ENCODE measurements around the gene SLC25A39. TPM values are rescaled to one million over a fixed set of nuclear protein-coding genes. Genes with fewer than 3 reads are reported as not detected.
A peak's percentile ranks its signal among the peaks of the same experiment; 100 is the strongest.

Gene SLC25A39
- total and polyA plus RNA-seq, 2 donors (not counting 3 experiments of a cell fraction or from before 2014, with no cell fraction given): 88.5 to 151 TPM

DNA sequence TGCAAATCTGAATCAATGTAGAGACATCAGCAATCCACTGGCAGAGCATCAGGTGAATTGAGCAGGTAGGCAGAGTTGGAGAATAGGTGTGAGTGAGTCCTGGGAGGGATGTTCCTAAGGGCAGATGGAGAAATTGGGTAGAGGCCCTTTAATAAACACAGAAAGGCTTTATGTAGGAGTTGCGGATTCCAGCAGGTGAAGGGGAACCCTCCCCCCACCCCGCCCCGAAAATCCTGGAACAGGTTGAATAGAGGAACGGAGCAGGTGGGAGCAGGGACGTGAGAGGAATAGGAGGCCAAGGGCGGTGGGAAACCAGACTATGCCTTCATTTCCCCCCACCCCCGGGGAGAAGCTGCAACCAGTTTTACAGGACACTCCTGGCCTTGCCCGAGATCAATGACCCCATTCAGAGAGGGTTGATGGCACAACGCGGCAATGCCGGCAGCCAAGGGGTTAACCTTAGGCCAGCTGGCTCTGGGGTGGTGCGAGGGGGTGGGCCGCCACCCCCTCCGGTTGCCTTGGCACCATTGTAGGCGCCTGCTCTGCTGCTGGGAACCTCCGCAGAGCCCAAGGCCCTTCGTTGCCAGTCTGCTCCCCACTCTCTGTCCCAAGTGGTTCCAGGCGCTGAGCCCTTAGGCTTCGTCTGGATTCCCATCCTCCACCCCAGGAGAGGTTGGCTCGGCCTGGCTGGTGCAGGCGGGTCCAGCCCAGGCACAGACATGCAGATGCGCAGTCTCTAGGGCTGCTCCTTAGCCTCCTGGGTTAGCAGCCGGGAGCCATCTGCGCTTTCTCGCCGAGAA is 17.0 kb downstream of the SLC25A39 start:
- intact Hi-C loops (cut with micrococcal nuclease): loop anchor here (5.0 kb wide), 1 partner anchor 85 kb away; no protein-coding TSS in a partner anchor
- Histone ChIP-seq H3K4me1 (ENCODE audit: control insufficient read depth, extremely low read depth, insufficient read depth, low read length) (no peaks in the 10 kb centered on the region), H3K4me3 (replicated peaks in 1 of 3; ENCODE audit: insufficient read depth in 1 of 3, low read depth in 1 of 3, low read length in 3 of 3) (no peak overlapping the region), H3K36me3 (ENCODE audit: control insufficient read depth in 2 of 2, extremely low read depth in 1 of 2, insufficient read depth in 2 of 2, low read length in 2 of 2) (no peaks in the 10 kb centered on the region), H2AFZ (ENCODE audit: low read depth, low read length) (no peak overlapping the region), H3K79me2 (ENCODE audit: control insufficient read depth, insufficient read depth, low read length) (no peaks in the 10 kb centered on the region), H3K9me3 (replicated peaks; ENCODE audit: control insufficient read depth, insufficient read depth, low read length) (no peaks in the 10 kb centered on the region), H3K27ac (ENCODE audit: insufficient read depth, low read depth, low read length) (no peak overlapping the region), H3K9ac (replicated peaks; ENCODE audit: extremely low read depth, insufficient read depth, low read length) (no peak overlapping the region), H3K27me3 (ENCODE audit: control insufficient read depth in 2 of 2, insufficient read depth in 2 of 2, low read length in 2 of 2) (peaks cover 16 to 17% of the 10 kb centered on the region in 2 experiments), H3K9me1 (replicated peaks; ENCODE audit: control insufficient read depth, extremely low read depth, insufficient read depth, low read length) (no peaks in the 10 kb centered on the region), H3K4me2 (ENCODE audit: insufficient read depth, low read length) (no peak overlapping the region), H4K20me1 (replicated peaks; ENCODE audit: control insufficient read depth, extremely low read depth, insufficient read depth, low read length) (no peaks in the 10 kb centered on the region)
- dilution Hi-C loops (cut with MboI; ENCODE audit: extremely low pct_ligation_motif_present, low sequenced_read_pairs): no loop called here
- POLR2A ChIA-PET: interaction anchor here (0.7 kb wide), 1 partner anchor 17 kb away, joined by 6 read pairs; no protein-coding TSS in a partner anchor
- DNase-seq (ENCODE audit: low read depth, low spot score): no peak
- CTCF ChIA-PET: interaction anchor here (0.6 to 1.2 kb wide), 13 partner anchors 8 to 104 kb away, joined by 3 to 8 read pairs (median 3); partner anchors contain the start of gene UBTF
- BruUV-seq (replicated peaks): no TSS peak
- TF ChIP-seq MYC (IDR thresholded peaks at IDR 0.05; ENCODE audit: low read depth, low read length) (no peak), EZH2 (IDR thresholded peaks at IDR 0.05; ENCODE audit: borderline replicate concordance, low read depth, low read length, severe bottlenecking) (peak; percentile 67)
- FAIRE-seq: no peak

DNA sequence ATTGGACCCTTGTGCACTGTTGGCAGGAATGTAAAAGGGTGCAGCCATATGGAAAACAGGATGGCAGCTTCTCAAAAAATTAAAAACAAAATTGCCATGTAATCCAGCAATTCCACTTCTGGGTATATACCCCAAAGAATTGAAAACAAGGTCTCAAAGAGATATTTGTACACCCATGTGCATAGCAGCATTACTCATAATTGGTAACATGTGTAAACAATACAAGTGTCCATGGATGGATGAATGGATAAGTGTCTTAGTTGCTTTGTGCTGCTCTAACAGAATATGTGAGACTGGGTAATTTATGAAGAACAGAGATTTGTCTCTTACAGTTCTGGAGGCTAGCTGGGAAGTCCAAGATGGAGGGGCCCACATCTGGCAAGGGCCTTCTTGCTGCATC is 20.0 kb downstream of the SLC25A39 start:
- no peak for DNase-seq (ENCODE audit: low read depth, low spot score)
- no peaks in the 10 kb centered on the region for H3K9me1 ChIP-seq (replicated peaks; ENCODE audit: control insufficient read depth, extremely low read depth, insufficient read depth, low read length)
- BruUV-seq (replicated peaks): no TSS peak
- H3K36me3 ChIP-seq (ENCODE audit: control insufficient read depth in 2 of 2, extremely low read depth in 1 of 2, insufficient read depth in 2 of 2, low read length in 2 of 2): no peaks in the 10 kb centered on the region
- no peaks in the 10 kb centered on the region for H3K9me3 ChIP-seq (replicated peaks; ENCODE audit: control insufficient read depth, insufficient read depth, low read length)
- ChIA-PET CTCF (no interaction called here), POLR2A (no interaction called here)
- intact Hi-C loops (cut with micrococcal nuclease): loop anchor here (5.0 kb wide), 1 partner anchor 82 kb away; no protein-coding TSS in a partner anchor
- dilution Hi-C loops (cut with MboI; ENCODE audit: extremely low pct_ligation_motif_present, low sequenced_read_pairs): no loop called here
- no peaks in the 10 kb centered on the region for H3K4me1 ChIP-seq (ENCODE audit: control insufficient read depth, extremely low read depth, insufficient read depth, low read length)
- no peaks in the 10 kb centered on the region for H3K79me2 ChIP-seq (ENCODE audit: control insufficient read depth, insufficient read depth, low read length)
- no peak overlapping the region for H3K9ac ChIP-seq (replicated peaks; ENCODE audit: extremely low read depth, insufficient read depth, low read length)
- H3K4me3 ChIP-seq (replicated peaks in 1 of 3; ENCODE audit: insufficient read depth in 1 of 3, low read depth in 1 of 3, low read length in 3 of 3): no peak overlapping the region
- no peak for FAIRE-seq
- no peaks in the 10 kb centered on the region for H4K20me1 ChIP-seq (replicated peaks; ENCODE audit: control insufficient read depth, extremely low read depth, insufficient read depth, low read length)
- no peak for TF ChIP-seq GATA2 (IDR thresholded peaks at IDR 0.05; ENCODE audit: insufficient read depth, insufficient read length, low read depth, low read length)
- TF ChIP-seq EZH2 (IDR thresholded peaks at IDR 0.05; ENCODE audit: borderline replicate concordance, low read depth, low read length, severe bottlenecking): no peak
- no peak for TF ChIP-seq POLR2A (IDR thresholded peaks at IDR 0.05; ENCODE audit: low read depth, low read length)
- TF ChIP-seq, protein P1, sequence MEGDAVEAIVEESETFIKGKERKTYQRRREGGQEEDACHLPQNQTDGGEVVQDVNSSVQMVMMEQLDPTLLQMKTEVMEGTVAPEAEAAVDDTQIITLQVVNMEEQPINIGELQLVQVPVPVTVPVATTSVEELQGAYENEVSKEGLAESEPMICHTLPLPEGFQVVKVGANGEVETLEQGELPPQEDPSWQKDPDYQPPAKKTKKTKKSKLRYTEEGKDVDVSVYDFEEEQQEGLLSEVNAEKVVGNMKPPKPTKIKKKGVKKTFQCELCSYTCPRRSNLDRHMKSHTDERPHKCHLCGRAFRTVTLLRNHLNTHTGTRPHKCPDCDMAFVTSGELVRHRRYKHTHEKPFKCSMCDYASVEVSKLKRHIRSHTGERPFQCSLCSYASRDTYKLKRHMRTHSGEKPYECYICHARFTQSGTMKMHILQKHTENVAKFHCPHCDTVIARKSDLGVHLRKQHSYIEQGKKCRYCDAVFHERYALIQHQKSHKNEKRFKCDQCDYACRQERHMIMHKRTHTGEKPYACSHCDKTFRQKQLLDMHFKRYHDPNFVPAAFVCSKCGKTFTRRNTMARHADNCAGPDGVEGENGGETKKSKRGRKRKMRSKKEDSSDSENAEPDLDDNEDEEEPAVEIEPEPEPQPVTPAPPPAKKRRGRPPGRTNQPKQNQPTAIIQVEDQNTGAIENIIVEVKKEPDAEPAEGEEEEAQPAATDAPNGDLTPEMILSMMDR (IDR thresholded peaks at IDR 0.05; ENCODE audit: extremely low read depth in 1 of 2, insufficient read depth in 1 of 2, low read depth in 1 of 2, low read length in 2 of 2): no peak
- no peak for TF ChIP-seq FOS (IDR thresholded peaks at IDR 0.05; ENCODE audit: borderline replicate concordance, insufficient read depth, low read length)
- TF ChIP-seq, protein P2, sequence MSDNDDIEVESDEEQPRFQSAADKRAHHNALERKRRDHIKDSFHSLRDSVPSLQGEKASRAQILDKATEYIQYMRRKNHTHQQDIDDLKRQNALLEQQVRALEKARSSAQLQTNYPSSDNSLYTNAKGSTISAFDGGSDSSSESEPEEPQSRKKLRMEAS (IDR thresholded peaks at IDR 0.05; ENCODE audit: insufficient read depth, insufficient read length): no peak
- no peak for TF ChIP-seq POLR2AphosphoS5 (IDR thresholded peaks at IDR 0.05; ENCODE audit: insufficient read depth, low read depth, low read length)
- TF ChIP-seq MYC (IDR thresholded peaks at IDR 0.05; ENCODE audit: low read depth, low read length): no peak
- H3K27ac ChIP-seq (ENCODE audit: insufficient read depth, low read depth, low read length): no peak overlapping the region
- peaks cover 14 to 19% of the 10 kb centered on the region in 2 experiments for H3K27me3 ChIP-seq (ENCODE audit: control insufficient read depth in 2 of 2, insufficient read depth in 2 of 2, low read length in 2 of 2)
- no peak overlapping the region for H2AFZ ChIP-seq (ENCODE audit: low read depth, low read length)
- H3K4me2 ChIP-seq (ENCODE audit: insufficient read depth, low read length): no peak overlapping the region
